ENCODE results near the gene NHLRC4. TPM values are rescaled to one million over a fixed set of nuclear protein-coding genes. Genes with fewer than 3 reads are reported as not detected.

Gene NHLRC4
- total RNA-seq, 1 donor from 2014 or later = 1.3 TPM

DNA sequence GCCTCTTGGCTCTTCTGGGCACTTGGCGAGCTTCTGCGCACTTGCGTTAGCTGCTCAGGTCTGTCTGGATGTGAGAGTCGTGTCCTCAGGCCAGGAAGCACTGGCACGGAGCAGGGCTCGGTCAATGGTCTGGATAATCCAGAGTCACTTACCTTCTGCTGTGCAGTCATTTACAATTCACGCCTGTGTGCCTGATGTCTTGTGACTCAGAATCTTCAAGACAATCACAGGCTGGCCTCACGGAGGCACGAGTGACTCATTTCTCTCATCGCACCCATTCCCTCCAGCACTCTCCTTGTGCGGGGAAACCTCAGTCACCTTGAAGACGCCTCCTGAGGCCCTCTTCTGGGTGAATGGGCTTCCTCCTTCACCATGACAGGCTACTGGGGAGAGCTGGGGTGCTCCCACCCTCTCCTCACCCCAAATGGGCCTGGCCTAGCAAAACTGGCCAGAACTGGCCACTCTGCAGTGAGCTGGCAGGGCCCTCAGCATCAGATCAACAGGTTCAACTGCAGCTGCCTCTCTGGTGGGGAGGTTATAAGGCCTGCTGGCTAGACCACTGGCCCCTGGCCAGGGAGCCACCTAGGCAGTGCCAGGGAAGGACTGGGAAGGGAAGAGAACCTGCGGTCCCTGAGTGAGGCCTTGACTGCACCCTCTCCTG is 41.2 kb upstream of the NHLRC4 start:
- intact Hi-C loops (cut with micrococcal nuclease) = loop anchor here (5.0 to 10.0 kb wide), 5 partner anchors 42 to 897 kb away; partner anchors contain the start of genes METTL26, NHLRC4, NME4 and PIGQ
- Mint-ChIP-seq H3K27me3 (ENCODE audit: low read depth) (no peaks in the 10 kb centered on the region), H3K9me3 (no peaks in the 10 kb centered on the region), H3K36me3 (ENCODE audit: low read depth) (peaks cover 25% of the 10 kb centered on the region), H3K4me1 (ENCODE audit: low read depth) (peaks cover 21% of the 10 kb centered on the region), H3K4me3 (ENCODE audit: low read depth) (peak overlapping the region; percentile 83), H3K27ac (peak overlapping the region; percentile 99)
- peak; percentile 63 for DNase-seq (ENCODE audit: low spot score)

DNA sequence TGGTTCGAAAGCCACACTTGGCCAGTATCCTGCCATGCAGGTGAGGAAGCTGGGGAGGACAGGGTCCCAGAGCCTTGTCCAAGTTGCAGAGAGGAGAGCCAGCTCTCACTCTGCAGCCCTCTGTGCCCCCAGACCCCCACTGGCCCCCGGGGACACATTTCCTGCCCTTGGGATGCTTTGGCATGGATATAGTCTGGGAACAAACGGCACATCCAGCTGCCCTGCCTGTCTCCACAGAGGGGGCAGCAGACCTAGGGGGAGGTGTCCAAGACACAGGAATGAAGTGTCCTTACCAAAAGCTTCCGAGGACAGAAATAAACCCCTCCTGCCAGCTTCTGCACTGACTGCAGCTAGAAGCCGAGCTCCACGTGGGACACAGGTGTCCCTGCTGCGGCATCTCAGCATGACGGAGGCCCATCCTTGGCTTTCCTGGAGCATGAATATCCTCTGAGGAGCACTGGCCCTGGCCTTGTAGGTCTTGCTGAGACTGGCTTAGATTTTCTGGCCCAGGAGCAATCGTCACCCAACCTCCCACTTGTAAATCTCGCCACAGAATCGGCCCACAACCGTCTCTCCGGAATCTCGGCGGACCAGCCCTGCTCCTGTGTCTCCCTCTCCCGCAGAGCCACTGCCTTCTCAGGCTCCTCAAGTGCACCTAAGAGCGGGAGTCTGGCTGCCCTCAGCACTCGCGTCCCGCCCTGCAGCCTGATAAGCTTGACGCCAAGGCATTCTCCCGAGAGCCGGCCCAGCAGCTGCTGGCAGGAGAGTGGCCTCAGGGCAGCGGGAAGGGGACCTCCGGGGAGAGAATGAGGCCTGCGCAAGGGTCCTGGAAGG is 40.4 kb upstream of the NHLRC4 start:
- DNase-seq (ENCODE audit: low spot score) = no peak
- Mint-ChIP-seq H3K4me3 (ENCODE audit: low read depth) (peak overlapping the region; percentile 83), H3K4me1 (ENCODE audit: low read depth) (peaks cover 21% of the 10 kb centered on the region), H3K27ac (peak overlapping the region; percentile 99), H3K27me3 (ENCODE audit: low read depth) (no peaks in the 10 kb centered on the region), H3K36me3 (ENCODE audit: low read depth) (peaks cover 25% of the 10 kb centered on the region), H3K9me3 (no peaks in the 10 kb centered on the region)
- intact Hi-C loops (cut with micrococcal nuclease) = loop anchor here (1.0 to 10.0 kb wide), 6 partner anchors 41 to 896 kb away; partner anchors contain the start of genes METTL26, NHLRC4, NME4 and PIGQ

DNA sequence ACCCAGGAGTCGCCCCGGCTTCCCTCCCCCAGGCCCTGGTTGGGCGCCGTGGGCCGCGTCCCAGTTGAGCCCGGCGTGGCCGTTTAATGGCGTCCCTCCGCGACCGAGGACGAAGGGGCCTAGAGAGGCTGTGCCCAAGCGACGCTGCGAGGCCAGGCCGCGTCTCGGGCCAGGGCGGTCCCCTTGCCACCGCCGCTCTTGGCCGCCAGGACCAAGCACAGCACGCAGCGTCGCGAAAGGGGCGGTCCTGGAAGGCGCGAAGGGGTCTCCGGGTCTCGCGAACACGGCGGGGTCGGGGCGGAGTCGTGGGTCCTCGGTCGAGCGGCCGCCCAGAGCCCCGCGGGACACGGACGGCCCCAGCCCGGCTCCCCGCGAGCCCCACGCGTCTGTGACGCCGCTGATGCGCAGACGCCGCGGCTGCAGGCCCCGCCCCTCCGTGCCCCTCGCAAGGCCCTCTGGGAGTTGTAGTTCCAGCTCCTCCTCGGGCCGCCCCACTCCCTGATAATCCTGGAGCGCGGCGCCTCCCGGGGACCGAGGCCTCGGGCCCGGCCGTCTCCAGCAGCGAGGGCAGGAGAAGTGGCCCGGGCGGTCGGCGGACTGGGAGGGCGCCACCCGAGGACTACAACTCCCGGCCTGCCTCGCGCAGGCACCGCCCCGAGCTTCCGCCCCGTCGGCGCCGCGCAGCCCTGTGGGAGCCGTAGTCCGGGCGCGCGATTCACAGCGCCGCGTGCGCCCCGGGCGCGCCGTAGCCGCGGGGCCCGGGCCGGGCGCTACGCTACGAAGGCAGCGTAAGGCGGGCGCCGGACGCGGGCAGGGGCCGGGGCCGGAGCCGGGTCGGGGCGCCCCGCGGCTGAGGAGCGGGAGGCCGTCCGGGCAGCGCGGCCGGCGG is 39.5 kb upstream of the NHLRC4 start, which contains the start of gene CAPN15:
Gene CAPN15, plus strand, starts transcription at position 698 of the 889 bp plus-strand sequence. CDS start 19,127 bp downstream, outside the sequence.
- Mint-ChIP-seq H3K27ac (peak within 1 kb of the TSS; percentile 99), H3K4me1 (ENCODE audit: low read depth) (peaks cover 21% of the 10 kb centered on the region)

DNA sequence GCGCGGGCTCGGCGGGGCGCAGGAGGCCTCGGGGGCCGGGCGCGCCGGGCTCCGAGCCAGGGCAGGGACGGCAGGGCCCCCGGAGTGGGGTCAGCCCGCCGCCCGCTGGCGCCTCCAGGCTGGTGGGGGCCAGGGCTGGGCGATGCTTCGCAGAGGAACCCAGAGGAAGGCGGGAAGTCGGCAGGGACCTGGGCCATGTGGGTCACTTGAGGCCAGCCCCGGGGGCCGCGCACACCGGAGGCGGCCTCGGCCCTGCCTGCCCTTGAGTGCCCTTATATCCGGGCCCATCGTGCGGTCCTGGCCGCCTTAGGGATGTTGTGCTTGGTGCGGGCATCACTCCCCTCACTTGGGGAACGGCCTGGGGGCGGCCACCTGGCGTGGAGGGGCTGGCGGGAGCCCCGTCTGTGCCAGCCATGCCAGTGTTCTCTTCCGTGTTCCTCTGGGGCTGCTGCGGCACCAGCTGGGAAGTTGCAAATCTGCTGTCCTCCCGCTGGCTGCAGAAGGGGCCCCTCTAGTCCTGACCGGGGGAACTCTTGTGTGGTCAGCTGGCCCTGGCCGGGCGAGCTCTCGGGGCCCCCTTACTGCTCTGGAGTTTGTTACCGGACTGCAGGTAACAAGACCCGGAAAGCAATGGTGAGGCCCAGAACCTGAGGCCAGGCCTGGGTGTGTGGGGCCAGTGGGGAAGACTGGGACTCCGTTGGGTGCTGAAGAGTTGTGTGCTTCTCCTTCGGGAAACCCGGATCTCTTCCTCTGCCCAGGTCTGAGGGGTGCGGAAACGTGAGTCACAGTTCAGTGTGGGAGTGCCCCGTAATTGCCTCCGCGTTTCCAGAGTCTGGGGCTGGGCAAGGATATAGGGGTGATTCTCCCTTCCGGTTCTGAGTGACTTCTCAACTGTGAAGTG is 38.4 kb upstream of the NHLRC4 start:
- Mint-ChIP-seq H3K4me1 (ENCODE audit: low read depth) (peaks cover 21% of the 10 kb centered on the region), H3K36me3 (ENCODE audit: low read depth) (peaks cover 21% of the 10 kb centered on the region), H3K27me3 (ENCODE audit: low read depth) (no peaks in the 10 kb centered on the region), H3K4me3 (ENCODE audit: low read depth) (peak overlapping the region; percentile 95), H3K27ac (peak overlapping the region; percentile 92), H3K9me3 (no peaks in the 10 kb centered on the region)
- peak; percentile 24 for DNase-seq (ENCODE audit: low spot score)
- intact Hi-C loops (cut with micrococcal nuclease) = loop anchor here (5.0 to 10.0 kb wide), 5 partner anchors 39 to 894 kb away; partner anchors contain the start of genes METTL26, NHLRC4, NME4 and PIGQ

More for the DNA sequence above, 39.5 kb upstream of the NHLRC4 start, which contains the start of gene CAPN15:
- H3K27me3 Mint-ChIP-seq (ENCODE audit: low read depth) = no peaks in the 10 kb centered on the region
- H3K4me3 Mint-ChIP-seq (ENCODE audit: low read depth) = peak within 1 kb of the TSS; percentile 95
- H3K36me3 Mint-ChIP-seq (ENCODE audit: low read depth) = peaks cover 25% of the 10 kb centered on the region
- peak; percentile 82 for DNase-seq (ENCODE audit: low spot score)
- intact Hi-C loops (cut with micrococcal nuclease) = loop anchor here (1.0 to 10.0 kb wide), 6 partner anchors 40 to 895 kb away; partner anchors contain the start of genes METTL26, NHLRC4, NME4 and PIGQ
- no peaks in the 10 kb centered on the region for H3K9me3 Mint-ChIP-seq

DNA sequence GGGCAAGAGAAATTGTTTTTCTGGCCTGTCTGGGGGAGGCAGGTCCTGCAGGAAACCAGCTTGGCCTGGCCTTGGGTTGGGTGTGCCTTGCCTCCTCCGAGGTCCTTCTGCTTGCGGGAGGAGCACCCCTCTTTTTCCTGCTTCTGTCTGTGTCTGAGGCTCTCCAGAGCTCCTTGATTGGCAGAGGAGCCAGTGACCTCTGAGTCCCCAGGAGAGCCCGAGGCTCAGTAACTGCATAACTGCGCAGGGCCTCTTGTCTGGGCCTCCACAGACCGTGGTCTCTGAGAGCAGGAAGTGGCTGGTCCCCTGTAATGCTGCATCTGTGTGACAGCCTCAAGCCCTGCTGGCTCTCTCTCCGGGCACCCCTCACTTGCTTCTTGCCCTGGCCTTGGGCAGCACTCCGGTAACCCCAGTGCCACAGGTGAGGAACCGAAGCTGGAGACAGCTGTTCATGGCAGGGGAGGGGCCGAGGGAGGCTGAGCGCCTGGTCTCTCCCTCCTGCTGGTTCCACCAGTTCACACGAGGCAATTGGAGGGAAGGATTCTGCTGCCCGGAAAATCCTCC is 37.7 kb upstream of the NHLRC4 start:
- Mint-ChIP-seq H3K4me3 (ENCODE audit: low read depth) (peak overlapping the region; percentile 95), H3K4me1 (ENCODE audit: low read depth) (peaks cover 19% of the 10 kb centered on the region), H3K27ac (peak overlapping the region; percentile 92), H3K36me3 (ENCODE audit: low read depth) (peaks cover 21% of the 10 kb centered on the region), H3K27me3 (ENCODE audit: low read depth) (no peaks in the 10 kb centered on the region), H3K9me3 (no peaks in the 10 kb centered on the region)
- intact Hi-C loops (cut with micrococcal nuclease) = loop anchor here (5.0 to 10.0 kb wide), 5 partner anchors 38 to 893 kb away; partner anchors contain the start of genes METTL26, NHLRC4, NME4 and PIGQ
- DNase-seq (ENCODE audit: low spot score) = no peak

DNA sequence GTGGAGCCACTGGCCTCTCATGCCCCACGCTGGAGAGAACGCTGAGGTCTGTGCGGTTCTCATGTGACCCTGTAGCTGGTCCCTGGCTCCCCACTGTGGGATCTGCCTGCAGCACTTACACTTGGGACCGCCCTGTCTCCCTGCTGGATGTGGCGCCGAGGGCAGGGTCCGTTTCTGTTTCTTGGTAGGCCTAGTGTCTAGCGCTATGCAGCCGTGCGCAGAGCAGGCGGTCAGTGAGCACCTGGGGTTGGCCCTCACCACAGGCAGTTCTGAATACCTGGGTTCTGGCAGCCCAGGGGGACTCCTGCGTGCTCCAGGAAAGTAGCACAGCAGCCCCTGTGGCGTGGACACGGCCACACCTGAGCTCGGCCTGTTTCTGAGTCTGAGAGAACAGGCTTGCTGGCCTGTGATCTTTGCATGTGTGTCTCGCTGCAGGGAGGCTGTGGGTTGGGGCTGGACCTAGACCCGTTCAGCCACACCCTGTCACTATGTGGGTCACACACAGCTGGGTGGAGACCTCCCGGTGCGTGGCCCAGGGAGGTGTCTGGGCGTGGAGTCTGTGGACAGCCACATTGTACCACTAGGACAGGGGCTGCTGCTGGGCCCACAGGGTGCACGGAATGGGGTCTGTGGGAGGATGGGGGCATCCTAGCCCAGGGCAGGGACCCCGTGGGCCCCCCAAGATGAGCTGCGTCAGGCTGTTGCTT is 36.5 kb upstream of the NHLRC4 start:
- Mint-ChIP-seq H3K36me3 (ENCODE audit: low read depth) (peaks cover 21% of the 10 kb centered on the region), H3K4me3 (ENCODE audit: low read depth) (peak overlapping the region; percentile 66), H3K27me3 (ENCODE audit: low read depth) (no peaks in the 10 kb centered on the region), H3K9me3 (no peaks in the 10 kb centered on the region), H3K4me1 (ENCODE audit: low read depth) (peaks cover 15% of the 10 kb centered on the region), H3K27ac (no peak overlapping the region)
- intact Hi-C loops (cut with micrococcal nuclease) = no loop called here
- DNase-seq (ENCODE audit: low spot score) = no peak

DNA sequence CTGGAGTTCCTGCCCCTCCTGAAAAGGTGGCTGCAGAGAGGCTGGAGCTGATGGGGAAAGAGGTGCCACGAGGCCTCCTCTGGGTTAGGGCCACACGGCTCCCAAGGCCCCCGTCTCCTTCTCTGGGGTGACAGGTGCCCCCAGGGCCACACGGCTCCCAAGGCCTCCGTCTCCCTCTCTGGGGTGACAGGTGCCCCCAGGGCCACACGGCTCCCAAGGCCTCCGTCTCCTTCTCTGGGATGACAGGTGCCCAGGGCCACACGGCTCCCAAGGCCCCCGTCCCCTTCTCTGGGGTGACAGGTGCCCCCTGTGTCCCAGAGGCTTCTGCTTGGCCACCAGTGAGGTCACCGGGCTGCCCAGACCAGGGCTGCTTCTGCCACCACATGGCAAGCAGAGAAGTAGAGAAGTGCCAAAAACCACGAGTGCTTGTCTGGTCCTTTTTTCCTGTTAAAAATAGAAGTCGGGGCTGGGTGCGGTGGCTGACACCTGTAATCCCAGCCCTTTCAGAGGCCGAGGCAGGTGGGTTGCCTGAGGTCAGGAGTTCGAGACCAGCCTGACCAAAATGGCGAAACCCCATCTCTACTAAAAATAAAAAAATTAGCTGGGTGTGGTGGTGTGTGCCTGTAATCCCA is 35.2 kb upstream of the NHLRC4 start:
- Mint-ChIP-seq H3K36me3 (ENCODE audit: low read depth) (peaks cover 15% of the 10 kb centered on the region), H3K9me3 (no peaks in the 10 kb centered on the region), H3K27me3 (ENCODE audit: low read depth) (no peaks in the 10 kb centered on the region), H3K27ac (no peak overlapping the region), H3K4me1 (ENCODE audit: low read depth) (peaks cover 8% of the 10 kb centered on the region), H3K4me3 (ENCODE audit: low read depth) (no peak overlapping the region)
- intact Hi-C loops (cut with micrococcal nuclease) = no loop called here
- DNase-seq (ENCODE audit: low spot score) = no peak

DNA sequence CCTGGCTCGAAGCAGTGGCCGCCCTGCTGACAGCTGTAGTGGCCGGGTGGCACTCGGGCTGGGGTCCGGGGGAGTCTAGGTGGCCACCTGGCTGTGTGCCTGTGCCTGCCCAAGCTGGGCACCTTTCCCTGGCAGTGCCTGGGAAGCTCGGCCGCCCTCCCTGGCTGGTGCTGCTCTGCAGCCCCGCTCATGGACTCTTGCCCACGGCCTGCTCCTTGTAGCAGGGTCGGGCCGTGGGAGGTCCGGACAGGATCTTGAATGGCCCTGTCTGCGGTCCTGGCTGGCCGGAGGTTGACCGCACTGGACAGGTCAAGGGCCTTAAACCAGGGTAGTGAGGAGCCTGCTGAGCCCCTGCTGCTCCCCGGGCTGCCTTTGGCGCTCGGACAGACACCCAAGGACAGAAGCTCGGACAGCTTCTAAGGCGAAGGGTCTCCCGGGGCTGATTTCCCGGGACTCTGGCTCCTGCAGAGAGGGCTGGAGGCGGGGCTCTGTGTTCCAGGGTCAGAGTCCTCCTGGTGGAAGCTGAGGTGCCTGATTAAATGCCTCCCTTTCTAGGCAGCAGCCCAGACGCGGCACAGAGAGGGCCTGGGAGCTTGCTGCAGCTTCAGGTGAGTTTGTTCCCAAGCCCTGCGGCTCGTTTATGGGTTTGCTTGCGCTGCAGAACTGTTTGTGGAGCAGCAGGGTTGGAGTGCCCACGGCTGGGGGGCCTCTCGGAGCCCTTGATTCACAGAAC is 33.2 kb upstream of the NHLRC4 start:
- Mint-ChIP-seq H3K27me3 (ENCODE audit: low read depth) (no peaks in the 10 kb centered on the region), H3K36me3 (ENCODE audit: low read depth) (peaks cover 20% of the 10 kb centered on the region), H3K4me3 (ENCODE audit: low read depth) (no peak overlapping the region), H3K27ac (no peak overlapping the region), H3K9me3 (no peaks in the 10 kb centered on the region), H3K4me1 (ENCODE audit: low read depth) (peaks cover 8% of the 10 kb centered on the region)
- intact Hi-C loops (cut with micrococcal nuclease) = no loop called here
- DNase-seq (ENCODE audit: low spot score) = no peak

DNA sequence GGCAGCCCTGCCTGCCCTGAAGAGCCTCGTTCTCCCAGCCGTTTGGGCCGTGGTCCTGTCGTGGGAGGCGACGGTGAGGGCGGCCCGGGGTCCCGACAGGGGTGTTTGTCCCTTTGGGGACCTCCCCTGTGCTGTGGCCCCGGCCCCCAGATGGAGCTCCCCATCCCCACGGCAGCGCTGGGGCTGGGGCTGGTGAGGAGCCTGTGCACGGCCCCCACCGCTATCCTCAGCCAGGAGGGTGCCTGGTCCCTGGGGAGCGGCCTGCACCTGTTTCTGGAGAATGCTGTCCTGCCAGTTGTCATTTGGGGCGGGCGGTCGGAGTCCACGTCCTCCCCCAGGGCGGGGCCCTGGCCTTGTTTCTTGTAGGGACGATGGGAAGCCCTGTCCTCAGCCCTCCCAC is 32.7 kb upstream of the NHLRC4 start:
- Mint-ChIP-seq H3K4me3 (ENCODE audit: low read depth) (no peak overlapping the region), H3K27ac (no peak overlapping the region), H3K9me3 (no peaks in the 10 kb centered on the region), H3K27me3 (ENCODE audit: low read depth) (no peaks in the 10 kb centered on the region), H3K36me3 (ENCODE audit: low read depth) (peaks cover 19% of the 10 kb centered on the region), H3K4me1 (ENCODE audit: low read depth) (peaks cover 6% of the 10 kb centered on the region)
- intact Hi-C loops (cut with micrococcal nuclease) = no loop called here
- no peak for DNase-seq (ENCODE audit: low spot score)

DNA sequence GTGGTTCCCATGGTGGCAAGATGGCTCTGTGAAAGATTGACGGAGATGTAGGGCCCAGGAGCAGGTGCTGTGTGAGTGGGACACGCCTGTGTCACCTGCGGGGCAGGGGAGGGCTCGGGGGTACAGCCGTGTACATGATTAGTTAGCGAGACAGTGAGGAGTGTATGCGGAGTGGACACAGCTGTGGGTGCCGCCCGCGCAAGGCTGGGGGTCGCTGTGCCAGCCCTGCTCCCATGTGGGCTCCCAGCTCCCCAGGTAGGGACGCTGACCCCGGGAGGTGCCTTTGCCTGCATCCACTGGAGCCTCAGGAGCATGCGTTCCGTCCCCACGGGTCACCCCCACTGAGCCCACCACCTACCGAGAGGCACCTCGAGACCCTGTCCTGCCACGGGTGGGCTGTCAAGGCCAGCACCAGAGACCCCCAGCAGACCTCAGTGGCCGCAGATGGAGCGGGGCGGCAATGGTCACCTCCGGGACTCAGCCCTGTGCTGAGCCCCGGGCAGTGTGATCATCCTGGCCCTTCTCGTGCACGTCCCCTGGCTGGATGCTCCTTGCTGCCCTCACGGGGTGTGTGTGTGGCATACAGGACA is 31.9 kb upstream of the NHLRC4 start:
- Mint-ChIP-seq H3K9me3 (no peaks in the 10 kb centered on the region), H3K4me3 (ENCODE audit: low read depth) (no peak overlapping the region), H3K4me1 (ENCODE audit: low read depth) (peaks cover 4% of the 10 kb centered on the region), H3K27me3 (ENCODE audit: low read depth) (no peaks in the 10 kb centered on the region), H3K27ac (no peak overlapping the region), H3K36me3 (ENCODE audit: low read depth) (peaks cover 17% of the 10 kb centered on the region)
- intact Hi-C loops (cut with micrococcal nuclease) = no loop called here
- no peak for DNase-seq (ENCODE audit: low spot score)

All from activated T-helper 2 cell treated with anti-CD3 and anti-CD28 coated beads, Interferon-gamma antibody, Interleukin-2, Interleukin-4, amounts not matched to agents 10 μg/mL and 5 μg/mL and 100 μg/mL, durations not matched to agents 14 hours and 24 hours and 36 hours (primary cell).